Astrocyte of the cerebellum (primary cell): ENCODE data around the gene OR52B4.
"Not testable (repeated sequence)": the region's sequence is repeated elsewhere in the genome, so short reads cannot be mapped to it uniquely, and the experiment has no call there.

ENCODE experiments used
- DNase-seq: peaks from one replicate; pipeline ENCODE4 v3.0.0-alpha.2; 2011; ENCODE audit warnings: low read depth
- H3K4me3 ChIP-seq: 2 replicates; pipeline ENCODE4 v1.5.1; 2011; ENCODE audit warnings: mild to moderate bottlenecking, low read depth, low read length, moderate library complexity
- in situ Hi-C: cut with HindIII; loops from 2 replicates; pipeline ENCODE4 v1.10.0; 2017; ENCODE audit warnings: low sequenced_read_pairs
- TF ChIP-seq, protein P1 (sequence below): IDR thresholded peaks from 2 replicates; pipeline ENCODE4 v1.5.1; 2012; ENCODE audit warnings: low read length, low read depth, moderate library complexity, mild to moderate bottlenecking; ENCODE audit errors: missing control alignments

OR52B4 gene

GRCh38 chr11:4385978-4386740, 18.0 kb upstream of the OR52B4 start:
- TF ChIP-seq, protein P1, sequence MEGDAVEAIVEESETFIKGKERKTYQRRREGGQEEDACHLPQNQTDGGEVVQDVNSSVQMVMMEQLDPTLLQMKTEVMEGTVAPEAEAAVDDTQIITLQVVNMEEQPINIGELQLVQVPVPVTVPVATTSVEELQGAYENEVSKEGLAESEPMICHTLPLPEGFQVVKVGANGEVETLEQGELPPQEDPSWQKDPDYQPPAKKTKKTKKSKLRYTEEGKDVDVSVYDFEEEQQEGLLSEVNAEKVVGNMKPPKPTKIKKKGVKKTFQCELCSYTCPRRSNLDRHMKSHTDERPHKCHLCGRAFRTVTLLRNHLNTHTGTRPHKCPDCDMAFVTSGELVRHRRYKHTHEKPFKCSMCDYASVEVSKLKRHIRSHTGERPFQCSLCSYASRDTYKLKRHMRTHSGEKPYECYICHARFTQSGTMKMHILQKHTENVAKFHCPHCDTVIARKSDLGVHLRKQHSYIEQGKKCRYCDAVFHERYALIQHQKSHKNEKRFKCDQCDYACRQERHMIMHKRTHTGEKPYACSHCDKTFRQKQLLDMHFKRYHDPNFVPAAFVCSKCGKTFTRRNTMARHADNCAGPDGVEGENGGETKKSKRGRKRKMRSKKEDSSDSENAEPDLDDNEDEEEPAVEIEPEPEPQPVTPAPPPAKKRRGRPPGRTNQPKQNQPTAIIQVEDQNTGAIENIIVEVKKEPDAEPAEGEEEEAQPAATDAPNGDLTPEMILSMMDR, result no peak
- H3K4me3 ChIP-seq, result no peak overlapping the region
- no peak for DNase-seq
- in situ Hi-C loops, result no loop called here

GRCh38 chr11:4381901-4382300, 13.7 kb upstream of the OR52B4 start:
- TF ChIP-seq, protein P1, result no peak
- no peak for DNase-seq
- H3K4me3 ChIP-seq, result no peak overlapping the region
- in situ Hi-C loops, result no loop called here

DNA sequence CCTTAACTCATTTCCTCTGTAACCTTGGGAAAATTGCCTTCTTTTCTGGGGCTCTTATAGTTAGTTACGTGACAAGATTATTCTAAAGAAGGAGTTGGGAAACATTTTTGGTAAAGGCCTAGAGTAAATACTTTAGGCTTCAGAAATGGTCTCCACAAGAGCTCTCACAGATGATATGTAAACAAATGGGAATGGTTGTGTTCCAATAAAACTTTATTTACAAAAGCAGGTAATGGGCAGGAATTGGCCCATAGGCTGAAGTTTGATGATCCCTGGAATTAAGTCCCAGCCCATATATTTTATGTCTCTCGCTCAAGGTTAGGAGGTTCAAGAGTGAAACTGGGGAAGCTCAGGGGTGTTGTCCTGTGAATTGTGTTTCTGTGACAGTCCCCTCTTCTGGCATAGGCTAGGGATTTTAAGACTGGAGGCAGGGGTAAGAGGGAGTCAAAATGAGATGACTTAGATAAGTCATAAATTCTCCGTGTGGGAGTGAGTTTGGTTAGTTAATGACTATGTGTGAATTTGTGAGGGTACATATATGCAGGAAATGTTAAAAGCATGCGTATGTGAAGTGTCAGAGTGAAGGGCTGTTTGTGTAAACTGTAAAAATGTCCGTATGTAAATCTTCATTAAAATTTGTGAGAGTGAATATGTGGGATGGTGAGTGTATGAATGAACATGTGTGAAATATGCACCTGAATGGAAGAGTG, 7.4 kb upstream of the OR52B4 start:
- in situ Hi-C loops, result no loop called here
- TF ChIP-seq, protein P1, result no peak
- H3K4me3 ChIP-seq, result no peak overlapping the region
- no peak for DNase-seq

DNA sequence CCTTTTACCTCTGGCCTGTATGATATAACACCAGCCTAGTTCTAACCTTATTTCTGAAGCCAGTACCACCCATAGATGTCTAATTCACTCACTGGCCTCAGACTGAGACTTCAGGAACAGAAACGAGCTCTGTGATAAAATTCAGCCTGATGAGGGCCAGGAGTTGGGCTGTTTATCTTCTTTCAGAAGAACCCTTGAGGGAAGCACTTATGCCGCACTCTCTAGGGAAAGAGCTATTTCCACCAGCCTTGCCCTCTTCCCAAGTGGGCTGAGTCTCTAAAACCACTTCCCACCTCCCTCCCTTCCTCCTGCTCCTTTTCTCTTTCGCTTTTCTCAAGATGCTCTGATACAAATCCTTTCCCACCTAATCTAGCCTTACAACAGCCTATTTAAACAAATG, 2.0 kb upstream of the OR52B4 start:
- in situ Hi-C loops, result no loop called here
- H3K4me3 ChIP-seq, result no peak overlapping the region
- TF ChIP-seq, protein P1, result no peak
- no peak for DNase-seq

- DNase-seq, H3K4me3 ChIP-seq, in situ Hi-C loops: not testable (repeated sequence)
These were observed 20.0 kb downstream of the OR52B4 start for GRCh38 chr11:4348142-4348541.

- H3K4me3 ChIP-seq, DNase-seq, in situ Hi-C loops: not testable (repeated sequence)
These were observed 22.8 kb downstream of the OR52B4 start for GRCh38 chr11:4345366-4345765.

DNA sequence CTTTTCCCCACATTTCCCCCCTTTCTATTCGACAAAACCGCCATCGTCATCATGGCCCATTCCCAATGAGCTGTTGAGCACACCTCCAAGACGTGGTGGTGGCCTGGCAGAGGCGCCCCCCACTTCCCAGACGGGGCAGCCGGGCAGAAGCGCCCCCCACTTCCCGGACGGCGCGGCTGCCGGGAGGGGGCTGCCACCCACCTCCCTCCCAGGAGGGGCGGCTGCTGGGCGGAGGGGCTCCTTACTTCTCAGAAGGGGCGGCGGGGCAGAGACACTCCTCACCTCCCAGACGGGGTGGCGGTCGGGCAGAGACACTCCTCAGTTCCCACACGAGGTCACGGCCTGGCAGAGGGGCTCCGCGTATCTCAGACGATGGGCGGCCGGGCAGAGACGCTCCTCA, 33.8 kb downstream of the OR52B4 start:
- H3K4me3 ChIP-seq, DNase-seq, in situ Hi-C loops: not testable (repeated sequence)
